ENCODE data around the gene CYSTM1.

Gene CYSTM1

DNA sequence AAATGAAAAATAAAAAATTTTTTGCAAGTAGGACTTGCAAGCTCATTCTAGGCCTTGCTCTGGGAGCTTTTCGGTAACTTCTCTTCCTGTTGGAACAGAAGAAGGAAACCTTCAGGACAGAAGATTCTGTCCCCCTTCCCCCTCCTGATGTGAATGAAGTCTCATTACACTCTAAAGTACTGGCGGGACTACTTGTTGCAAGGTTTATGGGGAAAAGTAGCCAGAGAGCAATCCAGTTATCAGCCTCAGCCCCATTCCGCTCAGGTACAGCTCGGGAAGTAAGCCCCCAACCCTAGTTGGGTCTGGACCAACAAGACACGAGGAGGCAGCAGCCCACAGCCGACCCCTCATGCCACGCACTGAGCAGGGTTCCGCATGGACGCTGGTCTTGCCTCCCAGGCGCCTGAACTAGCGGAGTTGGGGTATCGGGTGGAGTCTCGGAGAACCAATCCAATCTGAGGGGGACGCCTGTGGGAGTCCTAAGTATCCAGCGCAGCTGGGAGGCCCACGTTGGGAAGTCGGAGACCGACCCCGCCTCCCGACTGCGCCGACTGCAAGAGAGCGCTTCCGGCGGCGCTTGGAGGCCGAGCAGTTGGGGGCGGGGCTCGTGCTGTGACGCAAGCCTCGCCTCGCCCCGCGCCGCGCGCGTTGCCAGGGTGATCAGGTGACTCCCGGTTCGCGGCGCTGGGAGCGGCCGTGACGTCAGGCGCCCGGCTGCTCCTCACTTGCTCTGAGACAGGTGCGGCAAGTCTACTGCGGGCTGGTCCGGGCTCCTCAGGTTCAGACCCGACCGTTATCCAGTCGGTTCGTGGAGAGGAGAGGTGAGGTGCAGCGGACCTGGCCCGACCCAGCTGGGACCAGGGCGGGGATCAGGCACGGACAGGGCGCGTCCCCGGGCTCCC, at the start of gene CYSTM1:
Gene CYSTM1 (plus strand): TSS at position 724 of the 902 bp plus-strand sequence. CDS start 19,278 bp downstream, outside the sequence.
- no peak for DNase-seq (ENCODE audit: low read depth)

GRCh38 chr5:140125637-140126036, 49.4 kb upstream of the CYSTM1 start, which contains the start of gene IGIP:
Gene IGIP (plus strand): TSS chr5:140125937. CDS start chr5:140128477, 2,540 bp downstream.
- no peak for DNase-seq (ENCODE audit: low read depth)

- no peak for DNase-seq (ENCODE audit: low read depth)
These were observed 48.5 kb upstream of the CYSTM1 start for GRCh38 chr5:140126315-140127012.

DNA sequence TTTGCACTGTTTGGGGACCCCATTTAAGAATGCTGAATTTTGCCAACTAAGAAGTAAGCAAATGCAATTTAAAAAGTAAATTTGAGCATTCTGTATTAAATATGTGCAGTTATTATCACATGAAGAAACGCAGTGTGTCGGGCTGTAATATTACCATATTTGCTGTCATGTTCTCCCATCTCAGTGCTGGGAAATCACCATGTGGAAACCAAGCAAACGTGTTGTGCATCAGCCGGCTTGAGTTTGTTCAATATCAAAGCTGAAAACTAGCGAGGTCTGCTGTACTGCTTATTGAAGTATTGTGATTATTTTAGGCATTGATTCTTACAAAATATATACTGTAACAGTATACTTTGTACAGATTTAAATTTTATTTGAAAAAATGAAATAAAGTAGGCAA, 46.6 kb upstream of the CYSTM1 start:
- DNase-seq (ENCODE audit: low read depth): no peak

DNA sequence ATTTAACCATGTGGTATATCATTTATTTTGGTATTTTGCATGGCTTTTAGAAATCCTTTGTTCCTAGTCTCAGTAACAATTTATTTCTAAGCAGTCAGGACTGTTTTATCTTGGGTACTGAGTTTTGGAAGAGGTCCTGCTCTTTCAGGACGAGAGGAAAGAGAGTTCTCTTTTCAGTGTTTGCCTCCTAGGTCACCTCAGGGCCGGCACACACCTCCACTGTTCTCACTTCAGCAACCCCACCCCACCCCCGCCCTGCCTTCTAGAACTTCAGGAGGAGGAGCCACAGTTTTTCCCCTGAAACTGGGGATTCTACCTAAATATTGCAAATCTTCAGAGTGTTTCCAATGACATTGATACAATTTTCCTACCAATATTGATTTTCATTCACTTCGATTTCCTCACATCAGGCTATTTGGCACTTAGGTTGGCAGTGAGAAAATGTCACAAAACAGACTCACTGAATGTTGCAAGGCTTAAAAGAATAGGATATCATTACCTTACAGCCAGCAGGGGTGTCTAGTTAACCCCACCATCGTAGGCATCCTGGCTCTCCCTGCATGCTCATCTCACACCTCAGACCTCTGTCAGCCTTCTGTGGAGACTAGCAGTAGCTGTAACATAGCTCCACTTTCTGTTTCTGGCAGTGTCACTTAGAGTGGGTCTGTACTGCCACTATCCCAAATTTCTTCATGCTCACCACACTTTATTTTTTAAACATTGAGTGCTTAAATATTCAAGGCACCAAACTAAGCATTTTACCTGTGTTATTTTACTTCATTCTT, 43.8 kb upstream of the CYSTM1 start:
- DNase-seq (ENCODE audit: low read depth): no peak

GRCh38 chr5:140131967-140132409, 43.0 kb upstream of the CYSTM1 start:
- no peak for DNase-seq (ENCODE audit: low read depth)

DNA sequence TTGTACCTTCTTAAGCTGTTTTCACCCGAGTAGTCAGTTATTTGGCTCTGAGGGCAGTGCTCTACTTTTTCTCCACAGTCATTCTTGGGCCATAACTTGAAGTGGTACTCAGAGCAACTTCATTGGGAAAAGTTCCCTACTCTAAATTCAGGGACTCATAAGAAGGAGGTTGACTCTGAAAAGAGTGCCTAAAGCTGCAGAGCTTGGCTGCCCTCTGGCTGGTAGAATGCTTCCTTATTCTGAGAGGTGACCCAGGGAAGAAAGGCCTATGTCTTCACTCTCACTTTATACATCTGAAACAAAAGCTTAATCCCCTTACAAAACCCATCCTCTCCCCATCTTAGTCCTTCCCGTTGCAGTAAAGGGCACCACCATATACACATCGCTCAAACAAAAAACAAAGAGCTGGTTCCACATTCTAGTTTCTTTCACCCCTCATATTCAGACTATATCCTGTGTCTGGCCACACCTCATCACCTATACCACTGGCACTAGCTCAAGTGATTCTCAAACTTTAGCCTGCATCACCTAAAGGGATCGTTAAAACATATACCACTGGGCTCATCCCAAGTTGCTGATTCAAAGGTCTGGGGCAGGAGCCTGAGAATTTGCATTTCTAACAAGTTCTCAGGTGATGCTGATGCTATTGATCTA, 41.3 kb upstream of the CYSTM1 start:
- no peak for DNase-seq (ENCODE audit: low read depth)

DNA sequence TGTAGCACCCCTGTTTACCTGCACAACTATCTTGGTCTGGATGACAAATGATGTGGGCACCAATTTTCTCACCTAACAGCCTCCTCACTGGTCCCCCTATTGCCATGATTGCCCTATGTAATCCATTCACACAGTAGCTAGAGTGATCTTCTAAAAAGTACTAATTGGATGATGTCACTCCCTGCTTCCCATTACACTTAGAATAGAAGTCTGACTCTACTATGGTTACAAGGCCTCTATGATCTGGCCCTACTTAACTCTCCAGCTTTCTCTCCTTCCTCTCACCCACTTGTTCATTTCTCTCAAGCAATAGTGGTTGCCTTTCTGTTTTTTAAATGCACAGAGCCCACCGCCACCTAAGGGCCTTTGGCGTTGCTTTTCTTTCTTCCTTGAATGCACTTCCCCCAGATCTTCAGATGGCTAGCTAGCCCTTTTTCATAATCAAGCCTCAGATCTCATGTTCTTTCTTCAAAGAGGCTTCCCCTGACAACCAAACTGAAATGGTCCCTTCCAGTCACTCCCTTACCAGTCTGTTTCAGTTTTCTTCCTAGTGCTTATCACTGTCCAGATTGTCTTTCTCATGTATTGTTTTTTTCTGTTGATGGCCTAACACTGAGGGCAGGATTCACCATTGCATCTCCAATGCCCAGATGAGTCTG, 40.6 kb upstream of the CYSTM1 start:
- no peak for DNase-seq (ENCODE audit: low read depth)

- no peak for DNase-seq (ENCODE audit: low read depth)
These were observed 39.9 kb upstream of the CYSTM1 start for GRCh38 chr5:140135127-140135526.

DNA sequence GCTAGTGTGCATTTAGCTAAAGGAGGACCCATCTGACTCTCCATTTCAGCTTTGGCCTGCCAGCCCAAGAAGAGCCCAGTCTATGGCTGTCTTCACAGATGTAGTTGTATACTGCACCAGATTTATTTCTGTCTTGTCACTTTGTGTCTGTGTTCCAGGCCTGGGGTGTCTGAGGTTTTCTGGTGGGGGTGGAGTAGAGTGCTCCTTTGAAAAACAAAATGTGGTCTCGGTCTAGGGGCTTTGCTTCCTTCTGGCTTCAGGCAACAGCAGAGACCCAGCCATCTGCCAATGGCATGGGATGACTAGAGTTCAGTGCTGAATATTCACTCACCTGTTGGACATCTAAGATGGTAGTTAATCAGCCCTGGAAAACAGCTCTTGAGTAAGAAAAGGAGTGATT, 38.4 kb upstream of the CYSTM1 start:
- DNase-seq (ENCODE audit: low read depth): no peak

GRCh38 chr5:140140435-140140834, 34.6 kb upstream of the CYSTM1 start:
- DNase-seq (ENCODE audit: low read depth): no peak

DNA sequence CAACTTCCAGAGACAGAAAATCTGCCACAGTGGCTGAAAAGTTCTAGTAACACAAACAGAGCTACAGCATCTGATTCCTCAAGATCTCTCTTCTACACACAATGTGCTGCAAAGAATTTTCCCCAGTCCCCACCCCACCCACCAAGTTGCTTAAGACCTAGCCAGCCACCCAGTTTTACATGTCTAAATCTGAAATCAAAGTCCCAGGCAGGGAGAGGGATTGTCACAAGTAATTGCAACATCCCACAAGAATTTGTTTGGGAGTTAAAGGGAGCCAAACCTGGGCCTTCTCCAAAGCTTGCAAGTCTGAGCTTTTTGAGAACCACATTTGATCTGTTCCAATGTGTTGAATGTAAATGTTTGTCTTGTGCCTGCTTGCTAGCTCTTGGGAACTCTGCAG, 33.7 kb upstream of the CYSTM1 start:
- DNase-seq (ENCODE audit: low read depth): no peak

- DNase-seq (ENCODE audit: low read depth): no peak
These were observed 32.7 kb upstream of the CYSTM1 start for GRCh38 chr5:140142246-140142645.

GRCh38 chr5:140142856-140143255, 32.1 kb upstream of the CYSTM1 start:
- no peak for DNase-seq (ENCODE audit: low read depth)

GRCh38 chr5:140143521-140144258, 31.3 kb upstream of the CYSTM1 start:
- DNase-seq (ENCODE audit: low read depth): no peak

DNA sequence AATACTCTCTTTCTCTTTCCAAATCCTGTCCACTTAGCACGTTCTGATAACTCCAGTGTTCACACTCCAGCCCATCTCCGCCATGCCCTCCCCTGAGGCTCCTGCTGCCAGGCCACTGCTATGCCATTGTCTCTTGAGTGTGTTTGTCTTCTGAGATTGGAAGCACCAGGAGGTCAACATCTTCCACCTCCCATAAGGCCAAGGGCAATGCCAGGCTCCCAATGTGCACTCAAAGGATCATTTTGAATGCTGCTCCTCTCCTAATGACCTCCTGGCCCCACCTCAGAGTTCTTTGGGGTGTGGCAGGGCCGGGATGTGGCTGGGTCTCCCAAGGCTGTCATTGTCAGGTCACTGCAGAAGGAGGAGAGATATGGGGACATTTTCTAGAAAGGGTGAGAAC, 29.7 kb upstream of the CYSTM1 start:
- no peak for DNase-seq (ENCODE audit: low read depth)

GRCh38 chr5:140145818-140146522, 29.0 kb upstream of the CYSTM1 start:
- no peak for DNase-seq (ENCODE audit: low read depth)

GRCh38 chr5:140146523-140146842, 28.5 kb upstream of the CYSTM1 start:
- no peak for DNase-seq (ENCODE audit: low read depth)

GRCh38 chr5:140147460-140147859, 27.5 kb upstream of the CYSTM1 start:
- DNase-seq (ENCODE audit: low read depth): no peak

- no peak for DNase-seq (ENCODE audit: low read depth)
These were observed 26.5 kb upstream of the CYSTM1 start for GRCh38 chr5:140148508-140148907.

All from HS-27A (cell line).